Uterus (tissue), 2 donors: ENCODE data around the gene ASPHD2.

Source experiments
- CTCF ChIP-seq, 4 experiments: fragments of 200-600 bp in 2 of 4; fragments of 450-650 bp in 2 of 4; sonication (generic) in 2 of 4; IDR thresholded peaks; one replicate each; pipeline ENCODE4 v1.5.1; 2016 to 2019; ENCODE audit warnings: antibody characterized with exemption in 4 of 4, mild to moderate bottlenecking in 2 of 4, moderate library complexity in 1 of 4
- POLR2A ChIP-seq, 2 donors: fragments of 450-650 bp; IDR thresholded peaks; one replicate each; pipeline ENCODE4 v1.6.1; 2016; ENCODE audit warnings: antibody characterized with exemption in 2 of 2, mild to moderate bottlenecking in 1 of 2, moderate library complexity in 1 of 2

GRCh38 chr22:26448941-26449340 is 19.9 kb downstream of the ASPHD2 start:
- TF ChIP-seq CTCF (IDR thresholded peaks at IDR 0.05) (no peak), POLR2A (IDR thresholded peaks at IDR 0.05) (no peak)
